OCI-LY3 (cell line): ENCODE results near the gene ARHGAP42.

Experiments used
- H2AFZ ChIP-seq: fragments of 200-600, 300-600 bp; shearing (Covaris generic); 2 replicates; pipeline ENCODE4 v1.6.0; 2014; ENCODE audit warnings: antibody characterized with exemption, low read depth, low read length
- H3K27ac ChIP-seq: fragments of 200-600, 300-600 bp; sonication (generic); 2 replicates; pipeline ENCODE4 v1.5.1; 2014; ENCODE audit warnings: mild to moderate bottlenecking, low read length, moderate library complexity, mixed read lengths
- H3K27me3 ChIP-seq: fragments of 200-600, 300-600 bp; sonication (generic); 2 replicates; pipeline ENCODE4 v1.6.1; 2014; ENCODE audit warnings: low read depth, low read length, mixed read lengths
- H3K36me3 ChIP-seq: fragments of 200-600, 300-600 bp; sonication (generic); replicated peaks from 2 replicates; pipeline ENCODE3; 2014; ENCODE audit warnings: low read depth, low read length, mixed read lengths
- H3K4me1 ChIP-seq: fragments of 300-600, 200-600 bp; sonication (generic); 2 replicates; pipeline ENCODE4 v1.6.1; 2014; ENCODE audit warnings: low read length, mixed read lengths
- H3K4me2 ChIP-seq: fragments of 200-600, 300-600 bp; sonication (generic); 2 replicates; pipeline ENCODE4 v1.6.1; 2014; ENCODE audit warnings: low read length, mixed read lengths
- H3K4me3 ChIP-seq: fragments of 300-600, 200-600 bp; sonication (generic); 2 replicates; pipeline ENCODE4 v1.5.1; 2014; ENCODE audit warnings: antibody characterized with exemption, mild to moderate bottlenecking, low read length, moderate library complexity
- H3K79me2 ChIP-seq: fragments of 300-600, 200-600 bp; shearing (Covaris generic); 2 replicates; pipeline ENCODE4 v1.6.1; 2014; ENCODE audit warnings: mild to moderate bottlenecking, low read length, mixed read lengths
- H3K9ac ChIP-seq: fragments of 300-600, 200-600 bp; shearing (Covaris generic); 2 replicates; pipeline ENCODE4 v1.6.0; 2014; ENCODE audit warnings: mild to moderate bottlenecking, low read length, moderate library complexity
- H3K9me3 ChIP-seq: fragments of 200-600, 300-600 bp; shearing (Covaris generic); 2 replicates; pipeline ENCODE4 v1.6.1; 2014; ENCODE audit warnings: low read length, mixed read lengths; ENCODE audit not compliant: insufficient read depth
- H4K20me1 ChIP-seq: fragments of 200-600, 300-600 bp; sonication (generic); 2 replicates; pipeline ENCODE4 v1.6.1; 2016; ENCODE audit warnings: low read length, mixed read lengths; ENCODE audit not compliant: insufficient read depth
- EZH2phosphoT487 ChIP-seq: fragments of 200-600 bp; shearing (Covaris generic); IDR thresholded peaks from 2 replicates; pipeline ENCODE4 v1.6.1; 2018; ENCODE audit warnings: antibody characterized with exemption, mixed run types, low read depth
- TF ChIP-seq, protein P1 (sequence below): fragments of 200-600, 300-600 bp; sonication (generic); IDR thresholded peaks from 2 replicates; pipeline ENCODE4 v1.5.1; 2014; ENCODE audit warnings: antibody characterized with exemption, low read length, low read depth

ARHGAP42 gene

DNA sequence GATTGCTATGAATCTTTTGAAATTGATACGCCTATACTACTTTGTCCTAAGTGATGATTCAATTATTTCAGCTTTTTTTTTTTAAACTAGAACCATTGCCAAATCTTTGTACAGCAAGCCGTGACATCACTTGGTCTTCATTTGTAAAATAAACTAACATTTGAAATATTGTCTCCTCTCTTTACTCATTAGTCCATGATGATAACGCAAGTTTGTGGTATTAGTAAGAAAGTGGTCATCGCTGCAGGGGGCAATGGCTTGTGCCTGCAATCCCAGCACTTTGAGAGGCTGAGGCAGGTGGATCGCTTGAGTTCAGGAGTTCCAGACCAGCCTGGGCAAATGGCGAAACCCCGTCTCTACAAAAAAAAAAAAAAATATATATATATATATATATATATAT is 12.9 kb upstream of the ARHGAP42 start:
- H3K27ac ChIP-seq, result no peak overlapping the region
- no peak overlapping the region for H3K9ac ChIP-seq
- no peaks in the 10 kb centered on the region for H3K9me3 ChIP-seq
- H3K36me3 ChIP-seq, result no peaks in the 10 kb centered on the region
- no peaks in the 10 kb centered on the region for H4K20me1 ChIP-seq
- no peak overlapping the region for H3K4me2 ChIP-seq
- H3K27me3 ChIP-seq, result 0 out of 2 replicates have a peak, but pooled peaks cover 4% of the 10 kb centered on the region
- H3K79me2 ChIP-seq, result no peaks in the 10 kb centered on the region
- peaks cover 20% of the 10 kb centered on the region for H3K4me1 ChIP-seq
- H3K4me3 ChIP-seq, result no peak overlapping the region
- H2AFZ ChIP-seq, result no peak overlapping the region
- no peak for TF ChIP-seq EZH2phosphoT487
- TF ChIP-seq, protein P1, sequence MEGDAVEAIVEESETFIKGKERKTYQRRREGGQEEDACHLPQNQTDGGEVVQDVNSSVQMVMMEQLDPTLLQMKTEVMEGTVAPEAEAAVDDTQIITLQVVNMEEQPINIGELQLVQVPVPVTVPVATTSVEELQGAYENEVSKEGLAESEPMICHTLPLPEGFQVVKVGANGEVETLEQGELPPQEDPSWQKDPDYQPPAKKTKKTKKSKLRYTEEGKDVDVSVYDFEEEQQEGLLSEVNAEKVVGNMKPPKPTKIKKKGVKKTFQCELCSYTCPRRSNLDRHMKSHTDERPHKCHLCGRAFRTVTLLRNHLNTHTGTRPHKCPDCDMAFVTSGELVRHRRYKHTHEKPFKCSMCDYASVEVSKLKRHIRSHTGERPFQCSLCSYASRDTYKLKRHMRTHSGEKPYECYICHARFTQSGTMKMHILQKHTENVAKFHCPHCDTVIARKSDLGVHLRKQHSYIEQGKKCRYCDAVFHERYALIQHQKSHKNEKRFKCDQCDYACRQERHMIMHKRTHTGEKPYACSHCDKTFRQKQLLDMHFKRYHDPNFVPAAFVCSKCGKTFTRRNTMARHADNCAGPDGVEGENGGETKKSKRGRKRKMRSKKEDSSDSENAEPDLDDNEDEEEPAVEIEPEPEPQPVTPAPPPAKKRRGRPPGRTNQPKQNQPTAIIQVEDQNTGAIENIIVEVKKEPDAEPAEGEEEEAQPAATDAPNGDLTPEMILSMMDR, result no peak

DNA sequence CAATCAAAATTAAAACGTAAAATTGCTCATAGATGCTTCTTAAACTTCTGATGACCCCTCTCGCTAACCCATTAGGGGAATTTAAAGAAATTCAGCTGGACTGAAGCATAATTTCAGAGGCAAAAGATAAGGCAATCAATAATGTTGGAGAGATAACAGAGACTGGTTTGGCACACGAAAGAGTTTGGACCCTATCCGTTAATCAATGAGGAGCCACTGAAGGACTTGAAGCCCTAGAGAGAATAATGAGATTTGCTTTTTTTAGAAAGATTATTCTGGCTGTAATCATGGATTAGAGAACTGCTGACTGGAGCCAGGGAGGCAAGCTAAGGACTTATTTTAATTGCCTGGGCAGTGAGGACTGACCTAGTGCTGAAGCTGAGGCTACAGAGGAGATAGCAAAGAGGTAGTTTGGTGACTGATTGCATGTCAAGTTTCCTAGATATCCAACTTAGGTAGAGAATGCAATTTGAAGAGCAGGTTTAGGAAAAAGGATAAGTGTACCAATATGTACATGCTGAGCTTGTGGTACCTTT is 11.9 kb upstream of the ARHGAP42 start:
- H3K4me1 ChIP-seq, result peaks cover 20% of the 10 kb centered on the region
- no peaks in the 10 kb centered on the region for H3K79me2 ChIP-seq
- H2AFZ ChIP-seq, result no peak overlapping the region
- no peaks in the 10 kb centered on the region for H4K20me1 ChIP-seq
- H3K4me3 ChIP-seq, result no peak overlapping the region
- H3K4me2 ChIP-seq, result no peak overlapping the region
- H3K9ac ChIP-seq, result no peak overlapping the region
- no peaks in the 10 kb centered on the region for H3K9me3 ChIP-seq
- H3K27ac ChIP-seq, result no peak overlapping the region
- H3K27me3 ChIP-seq, result 0 out of 2 replicates have a peak, but pooled peaks cover 4% of the 10 kb centered on the region
- TF ChIP-seq, protein P1, result no peak
- no peak for TF ChIP-seq EZH2phosphoT487
- no peaks in the 10 kb centered on the region for H3K36me3 ChIP-seq

DNA sequence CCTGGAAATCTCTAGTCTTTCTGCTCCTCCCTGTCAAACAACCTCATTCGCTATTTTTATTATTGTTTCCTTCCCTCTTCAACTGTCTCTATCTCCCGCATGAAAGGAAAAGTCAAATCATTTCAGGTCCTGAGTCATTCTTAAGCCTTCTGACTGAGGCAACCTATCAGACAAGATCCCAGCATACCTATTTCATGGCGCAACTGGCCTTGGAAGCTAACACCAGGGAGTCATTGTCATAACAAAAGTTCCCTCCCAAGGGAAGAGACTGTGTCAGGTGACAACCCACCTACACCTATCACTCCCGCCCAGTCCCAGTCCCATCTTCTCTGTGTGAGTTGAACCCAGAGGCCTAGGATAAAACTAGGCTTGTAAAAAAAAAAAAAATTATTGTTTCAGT is 10.2 kb upstream of the ARHGAP42 start:
- Histone ChIP-seq H3K4me1 (peaks cover 31% of the 10 kb centered on the region), H3K9ac (no peak overlapping the region), H3K27ac (no peak overlapping the region), H3K4me2 (no peak overlapping the region), H4K20me1 (no peaks in the 10 kb centered on the region), H3K9me3 (no peaks in the 10 kb centered on the region), H3K36me3 (no peaks in the 10 kb centered on the region), H3K4me3 (no peak overlapping the region), H2AFZ (no peak overlapping the region), H3K79me2 (no peaks in the 10 kb centered on the region), H3K27me3 (no peaks in the 10 kb centered on the region)
- TF ChIP-seq EZH2phosphoT487, result no peak
- TF ChIP-seq, protein P1, result no peak

DNA sequence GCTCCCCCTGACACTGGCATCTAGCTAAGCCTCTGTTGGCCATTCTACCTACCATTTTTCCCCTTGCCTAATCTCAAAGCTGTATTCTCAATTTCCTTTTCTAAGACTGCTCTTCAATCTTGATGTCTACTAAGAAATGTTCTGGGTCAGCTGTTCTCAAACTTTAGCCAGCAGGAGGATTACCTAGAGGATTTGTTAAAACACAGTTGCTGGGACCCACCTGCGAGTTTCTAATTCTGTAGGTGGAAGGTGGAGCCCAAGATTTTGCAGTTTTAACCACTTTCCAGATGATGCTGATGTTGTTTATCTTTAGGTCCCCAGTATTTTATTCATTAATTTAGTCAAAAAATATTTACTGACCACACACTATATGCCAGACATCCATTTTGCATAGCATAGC is 9.3 kb upstream of the ARHGAP42 start:
- no peaks in the 10 kb centered on the region for H4K20me1 ChIP-seq
- H3K27me3 ChIP-seq, result no peaks in the 10 kb centered on the region
- H2AFZ ChIP-seq, result no peak overlapping the region
- H3K4me3 ChIP-seq, result no peak overlapping the region
- no peak overlapping the region for H3K9ac ChIP-seq
- H3K4me1 ChIP-seq, result peaks cover 32% of the 10 kb centered on the region
- TF ChIP-seq EZH2phosphoT487, result no peak
- TF ChIP-seq, protein P1, result no peak
- no peaks in the 10 kb centered on the region for H3K36me3 ChIP-seq
- H3K9me3 ChIP-seq, result no peaks in the 10 kb centered on the region
- H3K4me2 ChIP-seq, result no peak overlapping the region
- no peaks in the 10 kb centered on the region for H3K79me2 ChIP-seq
- no peak overlapping the region for H3K27ac ChIP-seq
